Activated CD4-positive, alpha-beta memory T cell treated with anti-CD3 and anti-CD28 coated beads for 36 hours (primary cell): ENCODE measurements around the gene DNAH2. TPM values are rescaled to one million over a fixed set of nuclear protein-coding genes. Genes with fewer than 3 reads are reported as not detected.

Experiments
- CTCF ChIA-PET: fragments of 350-600 bp; sonication (Branson Sonifier 250); formaldehyde crosslinking; loops from one replicate; lab custom pipeline; 2021; ENCODE audit warnings: antibody characterized with exemption, inconsistent platforms; lab: Charles Lee
- POLR2A ChIA-PET: fragments of 350-600 bp; sonication (Branson Sonifier 250); formaldehyde crosslinking; loops from one replicate; lab custom pipeline; 2021; ENCODE audit warnings: antibody characterized with exemption; lab: Charles Lee
- DNase-seq: peaks from one replicate; pipeline ENCODE4 v3.0.0-alpha.2; 2020
- H3K27ac Mint-ChIP-seq: one replicate; pipeline ENCODE4 v1.8.0; 2021; ENCODE audit warnings: mixed read lengths
- H3K27me3 Mint-ChIP-seq: one replicate; pipeline ENCODE4 v1.8.0; 2021; ENCODE audit warnings: mixed read lengths
- H3K36me3 Mint-ChIP-seq: one replicate; pipeline ENCODE4 v1.8.0; 2021; ENCODE audit warnings: mixed read lengths
- H3K4me1 Mint-ChIP-seq: one replicate; pipeline ENCODE4 v1.8.0; 2021; ENCODE audit warnings: low read depth, mixed read lengths
- H3K4me3 Mint-ChIP-seq: one replicate; pipeline ENCODE4 v1.8.0; 2021; ENCODE audit warnings: mild to moderate bottlenecking, mixed read lengths
- H3K9me3 Mint-ChIP-seq: one replicate; pipeline ENCODE4 v1.8.0; 2021; ENCODE audit warnings: mixed read lengths
- intact Hi-C: fragments of 100-400 bp; cut with micrococcal nuclease; formaldehyde crosslinking; loops from one replicate; pipeline ENCODE4 v1.15.1; 2023
- total RNA-seq, 2 experiments: library from RNA; stranded (reverse); gene quantifications; one replicate each; pipeline ENCODE4 v1.2.3, GENCODE V29; 2021

Gene DNAH2
- total RNA-seq, 2 experiments from 2014 or later = not detected

DNA sequence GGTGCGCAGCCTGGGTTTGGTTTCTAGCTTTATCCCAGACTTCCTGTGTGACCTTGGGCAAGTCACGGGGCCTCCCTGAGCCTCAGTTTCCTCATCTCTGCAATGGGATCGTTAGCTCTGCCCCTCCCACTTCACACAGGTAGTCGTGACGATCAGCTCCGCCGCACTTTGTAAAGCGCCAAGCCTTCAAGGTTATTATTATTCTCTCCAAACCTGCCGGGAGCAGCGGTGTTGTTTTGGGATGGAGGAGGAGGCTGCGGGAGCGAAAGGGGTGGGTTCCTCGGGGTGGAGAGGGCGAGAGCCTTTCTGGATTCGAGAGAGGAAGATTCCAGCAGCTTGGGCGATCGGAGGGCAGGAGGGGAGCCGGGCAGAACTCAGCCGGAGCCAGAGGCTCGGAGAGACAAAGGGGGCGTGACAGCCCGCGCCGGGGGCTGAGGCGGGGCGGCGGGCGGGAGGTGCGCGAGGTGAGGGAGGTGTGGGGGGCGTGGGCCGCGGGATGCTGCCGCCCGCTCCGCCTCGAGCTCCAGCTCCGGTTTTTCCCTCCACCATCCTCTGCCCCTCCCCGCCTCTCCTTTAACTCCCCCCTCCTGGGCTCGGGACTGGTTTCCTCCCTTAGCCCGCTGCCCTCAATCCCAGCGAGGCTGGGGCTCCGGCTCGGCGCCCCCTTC is 12.8 kb upstream of the DNAH2 start, which contains the start of gene EFNB3:
EFNB3 (plus strand) TSS at position 602 of the 668 bp plus-strand sequence. CDS start 397 bp downstream, outside the sequence.
- ChIA-PET POLR2A (no interaction called here), CTCF (interaction anchor here (0.5 to 1.5 kb wide), 2 partner anchors 16 to 352 kb away, joined by 3 to 5 read pairs; partner anchors contain the start of gene WRAP53)

DNA sequence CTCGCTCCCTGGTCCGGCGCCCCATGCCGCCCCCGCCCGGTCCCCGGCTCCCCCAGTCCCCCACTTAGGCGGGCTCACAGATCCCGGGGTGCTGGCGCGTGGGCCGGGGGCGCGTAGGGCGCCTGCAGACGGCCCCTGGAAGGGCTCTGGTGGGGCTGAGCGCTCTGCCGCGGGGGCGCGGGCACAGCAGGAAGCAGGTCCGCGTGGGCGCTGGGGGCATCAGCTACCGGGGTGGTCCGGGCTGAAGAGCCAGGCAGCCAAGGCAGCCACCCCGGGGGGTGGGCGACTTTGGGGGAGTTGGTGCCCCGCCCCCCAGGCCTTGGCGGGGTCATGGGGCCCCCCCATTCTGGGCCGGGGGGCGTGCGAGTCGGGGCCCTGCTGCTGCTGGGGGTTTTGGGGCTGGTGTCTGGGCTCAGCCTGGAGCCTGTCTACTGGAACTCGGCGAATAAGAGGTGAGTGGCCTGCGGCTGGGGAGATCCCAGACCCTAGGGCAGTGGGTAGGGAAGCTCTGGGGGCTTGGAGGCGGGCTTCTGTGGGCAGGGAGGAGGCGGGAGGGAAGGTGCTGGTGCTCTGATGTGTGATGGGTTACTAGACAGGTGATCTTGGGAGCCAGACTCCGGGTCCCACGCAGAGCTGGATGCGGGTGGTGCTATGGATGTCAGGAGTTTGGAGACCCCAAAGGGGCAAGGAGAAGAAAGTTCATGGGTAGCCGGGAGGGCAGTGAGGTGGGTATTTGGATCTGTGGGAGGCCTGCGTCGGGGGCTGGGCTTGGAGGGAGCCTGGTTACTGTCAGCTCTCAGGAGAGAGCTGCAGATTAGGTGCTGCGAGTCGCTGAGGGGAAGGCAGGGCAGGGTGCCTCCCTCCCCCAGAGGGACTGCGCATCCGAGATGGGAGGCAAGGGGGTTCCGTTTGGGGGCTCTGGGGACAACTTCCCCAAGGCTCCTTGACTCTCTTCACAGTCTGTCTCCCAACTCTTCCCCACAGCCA is 12.0 kb upstream of the DNAH2 start:
- peaks cover 25% of the 10 kb centered on the region for H3K36me3 Mint-ChIP-seq
- no peak overlapping the region for H3K27ac Mint-ChIP-seq
- ChIA-PET POLR2A (no interaction called here), CTCF (no interaction called here)
- peak overlapping the region; percentile 10 for H3K4me3 Mint-ChIP-seq
- DNase-seq = no peak
- peaks cover 20% of the 10 kb centered on the region for H3K4me1 Mint-ChIP-seq
- intact Hi-C loops = no loop called here
- H3K27me3 Mint-ChIP-seq = peaks cover 53% of the 10 kb centered on the region
- no peaks in the 10 kb centered on the region for H3K9me3 Mint-ChIP-seq

More for the DNA sequence above, 12.8 kb upstream of the DNAH2 start, which contains the start of gene EFNB3:
- H3K4me1 Mint-ChIP-seq = peaks cover 15% of the 10 kb centered on the region
- no peaks in the 10 kb centered on the region for H3K9me3 Mint-ChIP-seq
- H3K4me3 Mint-ChIP-seq = peak within 1 kb of the TSS; percentile 31
- H3K27ac Mint-ChIP-seq = no peak within 1 kb of the TSS
- H3K27me3 Mint-ChIP-seq = peaks cover 47% of the 10 kb centered on the region
- DNase-seq = no peak
- peaks cover 27% of the 10 kb centered on the region for H3K36me3 Mint-ChIP-seq
- intact Hi-C loops = no loop called here

GRCh38 chr17:7706631-7707354 is 10.8 kb upstream of the DNAH2 start:
- ChIA-PET POLR2A (no interaction called here), CTCF (interaction anchor here (0.7 to 1.0 kb wide), 2 partner anchors 76 to 410 kb away, joined by 3 read pairs; no protein-coding TSS in a partner anchor)
- intact Hi-C loops = no loop called here

GRCh38 chr17:7707446-7707845 is 10.1 kb upstream of the DNAH2 start:
- ChIA-PET CTCF (interaction anchor here (1.0 kb wide), 1 partner anchor 411 kb away, joined by 3 read pairs; no protein-coding TSS in a partner anchor), POLR2A (no interaction called here)
- peaks cover 23% of the 10 kb centered on the region for H3K4me1 Mint-ChIP-seq
- no peak for DNase-seq
- no peak overlapping the region for H3K27ac Mint-ChIP-seq
- H3K4me3 Mint-ChIP-seq = no peak overlapping the region
- no peaks in the 10 kb centered on the region for H3K9me3 Mint-ChIP-seq
- H3K27me3 Mint-ChIP-seq = peaks cover 65% of the 10 kb centered on the region
- intact Hi-C loops = no loop called here
- H3K36me3 Mint-ChIP-seq = peaks cover 11% of the 10 kb centered on the region

More at GRCh38 chr17:7706631-7707354, 10.8 kb upstream of the DNAH2 start:
- Mint-ChIP-seq H3K36me3 (peaks cover 15% of the 10 kb centered on the region), H3K4me3 (no peak overlapping the region), H3K9me3 (no peaks in the 10 kb centered on the region), H3K27ac (no peak overlapping the region), H3K4me1 (peaks cover 23% of the 10 kb centered on the region), H3K27me3 (peaks cover 62% of the 10 kb centered on the region)
- no peak for DNase-seq

DNA sequence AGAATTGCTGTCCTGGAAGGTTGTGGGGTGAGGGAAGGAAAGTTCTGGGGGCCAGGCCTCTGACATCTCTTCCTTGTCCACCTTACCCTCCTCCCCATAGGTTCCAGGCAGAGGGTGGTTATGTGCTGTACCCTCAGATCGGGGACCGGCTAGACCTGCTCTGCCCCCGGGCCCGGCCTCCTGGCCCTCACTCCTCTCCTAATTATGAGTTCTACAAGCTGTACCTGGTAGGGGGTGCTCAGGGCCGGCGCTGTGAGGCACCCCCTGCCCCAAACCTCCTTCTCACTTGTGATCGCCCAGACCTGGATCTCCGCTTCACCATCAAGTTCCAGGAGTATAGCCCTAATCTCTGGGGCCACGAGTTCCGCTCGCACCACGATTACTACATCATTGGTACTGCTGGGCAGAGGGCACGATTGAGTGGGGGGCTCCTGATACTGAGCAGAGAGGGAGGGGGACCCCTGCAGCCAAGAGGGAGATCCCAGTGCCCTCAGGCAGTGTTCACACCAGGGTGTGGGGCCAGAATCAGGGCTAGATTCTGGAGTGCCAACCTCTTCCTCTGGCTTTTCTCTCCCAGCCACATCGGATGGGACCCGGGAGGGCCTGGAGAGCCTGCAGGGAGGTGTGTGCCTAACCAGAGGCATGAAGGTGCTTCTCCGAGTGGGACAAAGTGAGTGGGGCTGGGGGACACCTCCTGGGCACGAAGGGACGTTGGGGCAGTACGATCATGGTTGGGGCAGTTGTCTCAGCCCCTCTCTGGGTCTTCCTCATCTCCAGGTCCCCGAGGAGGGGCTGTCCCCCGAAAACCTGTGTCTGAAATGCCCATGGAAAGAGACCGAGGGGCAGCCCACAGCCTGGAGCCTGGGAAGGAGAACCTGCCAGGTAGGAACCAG is 9.4 kb upstream of the DNAH2 start:
- ChIA-PET POLR2A (no interaction called here), CTCF (no interaction called here)
- H3K27me3 Mint-ChIP-seq = peaks cover 66% of the 10 kb centered on the region
- peaks cover 23% of the 10 kb centered on the region for H3K4me1 Mint-ChIP-seq
- H3K9me3 Mint-ChIP-seq = no peaks in the 10 kb centered on the region
- H3K27ac Mint-ChIP-seq = no peak overlapping the region
- no peak overlapping the region for H3K4me3 Mint-ChIP-seq
- DNase-seq = no peak
- peaks cover 5% of the 10 kb centered on the region for H3K36me3 Mint-ChIP-seq
- intact Hi-C loops = no loop called here

DNA sequence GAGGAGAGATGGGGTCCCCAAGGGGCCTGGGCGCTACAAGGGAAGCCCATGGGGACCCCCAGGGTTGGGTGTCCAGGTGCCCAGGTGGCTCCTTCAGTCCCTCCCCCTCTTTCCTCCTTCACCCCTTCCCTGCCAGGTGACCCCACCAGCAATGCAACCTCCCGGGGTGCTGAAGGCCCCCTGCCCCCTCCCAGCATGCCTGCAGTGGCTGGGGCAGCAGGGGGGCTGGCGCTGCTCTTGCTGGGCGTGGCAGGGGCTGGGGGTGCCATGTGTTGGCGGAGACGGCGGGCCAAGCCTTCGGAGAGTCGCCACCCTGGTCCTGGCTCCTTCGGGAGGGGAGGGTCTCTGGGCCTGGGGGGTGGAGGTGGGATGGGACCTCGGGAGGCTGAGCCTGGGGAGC is 8.5 kb upstream of the DNAH2 start:
- Mint-ChIP-seq H3K9me3 (no peaks in the 10 kb centered on the region), H3K4me3 (no peak overlapping the region), H3K36me3 (no peaks in the 10 kb centered on the region), H3K27ac (no peak overlapping the region), H3K27me3 (peaks cover 66% of the 10 kb centered on the region), H3K4me1 (peaks cover 20% of the 10 kb centered on the region)
- intact Hi-C loops = no loop called here
- POLR2A ChIA-PET = no interaction called here
- CTCF ChIA-PET = interaction anchor here (1.1 kb wide), 1 partner anchor 21 kb away, joined by 3 read pairs; the partner anchor contains the start of gene WRAP53
- no peak for DNase-seq

- H3K4me1 Mint-ChIP-seq = peaks cover 12% of the 10 kb centered on the region
- peaks cover 65% of the 10 kb centered on the region for H3K27me3 Mint-ChIP-seq
- no peaks in the 10 kb centered on the region for H3K9me3 Mint-ChIP-seq
- H3K36me3 Mint-ChIP-seq = no peaks in the 10 kb centered on the region
- H3K27ac Mint-ChIP-seq = no peak overlapping the region
- intact Hi-C loops = no loop called here
- no peak for DNase-seq
- ChIA-PET POLR2A (no interaction called here), CTCF (interaction anchor here (1.0 to 1.3 kb wide), 4 partner anchors 22 to 83 kb away, joined by 3 to 4 read pairs (median 3); partner anchors contain the start of genes SAT2 and WRAP53)
- H3K4me3 Mint-ChIP-seq = no peak overlapping the region
These were observed 7.2 kb upstream of the DNAH2 start for GRCh38 chr17:7710301-7710700.

- H3K27me3 Mint-ChIP-seq = peaks cover 65% of the 10 kb centered on the region
- peak; percentile 20 for DNase-seq
- no peaks in the 10 kb centered on the region for H3K36me3 Mint-ChIP-seq
- H3K27ac Mint-ChIP-seq = no peak overlapping the region
- ChIA-PET POLR2A (no interaction called here), CTCF (interaction anchor here (1.0 to 1.6 kb wide), 4 partner anchors 23 to 84 kb away, joined by 3 to 4 read pairs (median 3); partner anchors contain the start of genes SAT2 and WRAP53)
- intact Hi-C loops = no loop called here
- H3K4me3 Mint-ChIP-seq = no peak overlapping the region
- peaks cover 8% of the 10 kb centered on the region for H3K4me1 Mint-ChIP-seq
- H3K9me3 Mint-ChIP-seq = no peaks in the 10 kb centered on the region
These were observed 6.3 kb upstream of the DNAH2 start for GRCh38 chr17:7711051-7711755.

DNA sequence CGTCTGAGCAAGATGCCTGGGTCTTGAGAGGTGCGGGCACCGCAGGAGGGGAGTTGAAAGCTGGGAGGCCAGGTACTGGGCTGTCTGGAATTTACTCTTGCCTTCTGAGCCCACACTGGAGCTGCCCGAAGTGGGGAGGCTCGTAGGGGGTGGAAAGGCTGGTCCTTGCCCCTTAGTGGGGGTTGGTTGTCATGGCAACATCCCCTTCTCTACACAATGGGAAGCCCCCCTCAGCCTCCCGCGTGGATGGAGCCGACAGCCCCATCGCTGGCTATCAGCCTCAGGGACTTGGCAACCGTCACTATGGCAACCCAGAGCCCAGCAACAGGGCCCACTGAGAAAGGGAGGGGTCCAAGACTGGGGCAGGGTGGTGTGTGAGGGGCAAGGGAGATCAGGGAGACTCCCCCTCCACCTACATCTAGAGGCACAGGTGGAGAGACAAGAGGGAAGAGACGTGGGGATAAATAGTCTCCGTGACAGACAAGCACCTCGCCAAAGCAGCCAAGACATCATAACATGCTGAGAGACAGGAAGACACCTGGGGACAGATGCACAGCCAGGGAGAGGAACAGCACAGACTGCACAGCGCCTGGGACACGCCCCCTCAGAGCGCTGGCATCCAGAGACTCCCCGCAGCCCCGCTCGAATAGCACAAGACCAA is 5.3 kb upstream of the DNAH2 start:
- Mint-ChIP-seq H3K27ac (no peak overlapping the region), H3K36me3 (no peaks in the 10 kb centered on the region), H3K4me1 (peaks cover 16% of the 10 kb centered on the region), H3K9me3 (no peaks in the 10 kb centered on the region), H3K4me3 (no peak overlapping the region), H3K27me3 (peaks cover 66% of the 10 kb centered on the region)
- no peak for DNase-seq
- ChIA-PET POLR2A (no interaction called here), CTCF (interaction anchor here (1.6 kb wide), 1 partner anchor 24 kb away, joined by 3 read pairs; the partner anchor contains the start of gene WRAP53)
- intact Hi-C loops = no loop called here

- POLR2A ChIA-PET = no interaction called here
- no peak overlapping the region for H3K27ac Mint-ChIP-seq
- H3K4me1 Mint-ChIP-seq = peaks cover 22% of the 10 kb centered on the region
These were observed 3.8 kb upstream of the DNAH2 start for GRCh38 chr17:7713782-7714181.

More at GRCh38 chr17:7713782-7714181, 3.8 kb upstream of the DNAH2 start:
- CTCF ChIA-PET = interaction anchor here (0.6 to 0.7 kb wide), 2 partner anchors 26 to 262 kb away, joined by 3 to 4 read pairs; partner anchors contain the start of gene TP53
- Mint-ChIP-seq H3K9me3 (no peaks in the 10 kb centered on the region), H3K4me3 (no peak overlapping the region), H3K27me3 (peaks cover 70% of the 10 kb centered on the region), H3K36me3 (no peaks in the 10 kb centered on the region)
- no peak for DNase-seq
- intact Hi-C loops = no loop called here
